Measurements from ENCODE around the gene REN.
A peak's percentile ranks its signal among the peaks of the same experiment; 100 is the strongest.

Gene REN

DNA sequence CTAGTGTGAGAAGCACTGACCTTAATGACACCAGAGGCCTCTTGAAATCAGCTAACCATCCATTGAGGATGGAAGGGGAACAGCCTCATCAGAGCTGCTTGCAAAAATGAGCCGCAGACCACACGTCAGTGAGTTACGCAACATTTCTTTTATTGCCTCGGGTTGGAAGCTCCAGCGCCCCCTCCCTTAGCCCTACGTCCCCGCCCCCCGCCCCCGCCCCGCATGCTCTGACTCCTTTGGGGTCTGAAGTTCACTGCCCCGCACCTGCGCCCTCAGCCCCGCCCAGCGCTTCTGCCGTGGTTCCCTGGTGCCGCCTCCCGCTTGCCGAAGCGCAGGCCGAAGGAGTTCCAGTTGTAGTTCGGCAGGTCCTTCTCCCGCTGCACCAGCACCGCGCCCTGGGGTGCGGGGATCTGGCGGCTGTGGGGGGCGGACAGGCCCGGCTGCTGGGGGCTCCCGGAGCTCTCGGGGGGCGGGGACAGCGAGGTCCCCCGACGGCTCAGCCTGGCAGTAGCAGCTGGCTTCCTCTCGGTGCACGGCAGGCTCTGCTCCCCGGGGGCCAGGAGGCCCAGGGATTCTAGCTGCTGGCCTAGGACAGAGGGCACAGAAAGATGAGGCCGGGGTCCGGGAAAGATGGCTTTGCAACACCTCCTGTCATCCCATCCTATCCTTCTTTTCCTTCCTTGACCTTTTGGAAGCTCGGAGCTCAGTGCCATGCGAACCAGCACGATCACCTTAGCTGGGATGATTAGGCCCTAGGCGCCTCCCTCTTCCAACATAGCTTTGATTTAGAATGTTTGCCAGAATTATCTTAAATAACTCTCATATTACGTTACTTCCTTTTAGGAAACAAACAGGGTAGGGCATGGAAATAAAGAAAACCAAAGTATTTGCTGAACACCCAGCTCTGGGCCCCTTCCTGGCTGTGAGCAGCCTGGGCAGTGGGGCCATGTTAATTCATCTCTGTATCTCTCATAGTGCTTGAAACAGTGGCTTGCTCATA, 24.4 kb upstream of the REN start:
- no peak for DNase-seq
- Histone ChIP-seq H3K27ac (no peak overlapping the region), H3K4me3 (peak overlapping the region; percentile 1 to 24), H3K4me1 (peaks cover 0 to 8% (median 4%) of the 10 kb centered on the region in 4 donors), H3K27me3 (peaks cover 0 to 80% of the 10 kb centered on the region in 2 donors), H3K9me3 (no peaks in the 10 kb centered on the region), H3K36me3 (no peaks in the 10 kb centered on the region)
- intact Hi-C loops (cut with DNase I; ENCODE audit: low total_unique reads) = no loop called here
- TF ChIP-seq, protein P1, sequence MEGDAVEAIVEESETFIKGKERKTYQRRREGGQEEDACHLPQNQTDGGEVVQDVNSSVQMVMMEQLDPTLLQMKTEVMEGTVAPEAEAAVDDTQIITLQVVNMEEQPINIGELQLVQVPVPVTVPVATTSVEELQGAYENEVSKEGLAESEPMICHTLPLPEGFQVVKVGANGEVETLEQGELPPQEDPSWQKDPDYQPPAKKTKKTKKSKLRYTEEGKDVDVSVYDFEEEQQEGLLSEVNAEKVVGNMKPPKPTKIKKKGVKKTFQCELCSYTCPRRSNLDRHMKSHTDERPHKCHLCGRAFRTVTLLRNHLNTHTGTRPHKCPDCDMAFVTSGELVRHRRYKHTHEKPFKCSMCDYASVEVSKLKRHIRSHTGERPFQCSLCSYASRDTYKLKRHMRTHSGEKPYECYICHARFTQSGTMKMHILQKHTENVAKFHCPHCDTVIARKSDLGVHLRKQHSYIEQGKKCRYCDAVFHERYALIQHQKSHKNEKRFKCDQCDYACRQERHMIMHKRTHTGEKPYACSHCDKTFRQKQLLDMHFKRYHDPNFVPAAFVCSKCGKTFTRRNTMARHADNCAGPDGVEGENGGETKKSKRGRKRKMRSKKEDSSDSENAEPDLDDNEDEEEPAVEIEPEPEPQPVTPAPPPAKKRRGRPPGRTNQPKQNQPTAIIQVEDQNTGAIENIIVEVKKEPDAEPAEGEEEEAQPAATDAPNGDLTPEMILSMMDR (IDR thresholded peaks at IDR 0.05) = no peak

DNA sequence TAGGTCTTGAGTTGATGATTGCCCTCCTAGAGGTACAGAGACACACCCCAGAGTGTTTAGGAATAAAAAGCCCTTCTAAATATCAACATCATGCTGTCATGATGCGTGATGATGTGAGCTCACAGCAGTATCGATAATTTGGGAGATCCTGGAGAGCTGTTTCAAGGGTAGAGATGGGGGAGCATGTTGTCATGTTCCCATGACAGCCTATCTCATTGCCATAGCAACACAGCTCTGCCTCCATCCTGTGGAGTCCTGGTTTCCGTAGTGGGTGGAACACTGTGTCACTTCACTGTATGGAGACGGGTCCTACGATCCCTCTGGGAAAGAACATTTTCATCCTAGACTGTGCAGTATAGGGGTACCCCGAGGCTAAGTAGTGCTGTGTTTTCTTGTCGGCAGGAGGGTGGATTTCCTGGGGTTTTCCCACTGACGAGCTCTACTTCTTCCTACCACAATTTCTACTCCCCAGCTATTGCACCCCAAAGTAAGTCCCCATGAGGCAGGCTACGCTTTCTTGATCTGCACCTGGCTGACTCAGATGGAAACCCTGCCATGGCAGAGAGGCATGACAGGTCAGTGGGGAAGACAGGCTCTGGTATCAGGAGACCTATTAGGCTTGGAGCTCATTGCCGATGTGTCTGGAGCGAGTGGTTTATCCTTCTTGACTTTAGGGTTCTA, 23.0 kb upstream of the REN start:
- peaks cover 0 to 8% (median 4%) of the 10 kb centered on the region in 4 donors for H3K4me1 ChIP-seq
- TF ChIP-seq, protein P1 (IDR thresholded peaks at IDR 0.05) = no peak
- intact Hi-C loops (cut with DNase I; ENCODE audit: low total_unique reads) = no loop called here
- no peak overlapping the region for H3K4me3 ChIP-seq
- H3K27ac ChIP-seq = no peak overlapping the region
- H3K27me3 ChIP-seq = peaks cover 0 to 70% of the 10 kb centered on the region in 2 donors
- no peaks in the 10 kb centered on the region for H3K9me3 ChIP-seq
- no peaks in the 10 kb centered on the region for H3K36me3 ChIP-seq
- no peak for DNase-seq

DNA sequence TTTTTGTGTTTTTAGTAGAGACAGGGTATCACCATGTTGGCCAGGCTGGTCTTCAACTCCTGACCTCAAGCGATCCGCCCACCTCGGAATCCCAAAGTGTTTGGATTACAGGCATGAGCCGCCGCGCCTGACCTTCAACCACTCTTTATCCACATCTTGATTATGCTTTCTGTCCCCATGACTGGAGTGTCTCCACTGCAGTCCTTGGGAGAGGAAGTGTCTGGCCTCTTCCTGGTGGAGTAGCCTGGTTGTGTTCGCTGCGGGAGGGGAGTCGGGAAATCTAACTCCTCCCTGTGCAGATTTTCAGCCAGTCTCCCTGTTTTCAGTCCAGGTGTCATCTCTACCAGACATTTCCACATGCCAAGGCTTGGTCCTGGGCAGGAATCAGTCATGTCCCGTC, 20.5 kb upstream of the REN start:
- no peak overlapping the region for H3K4me3 ChIP-seq
- no peak overlapping the region for H3K27ac ChIP-seq
- peaks cover 0 to 8% (median 4%) of the 10 kb centered on the region in 4 donors for H3K4me1 ChIP-seq
- no peaks in the 10 kb centered on the region for H3K36me3 ChIP-seq
- no peaks in the 10 kb centered on the region for H3K9me3 ChIP-seq
- intact Hi-C loops (cut with DNase I; ENCODE audit: low total_unique reads) = no loop called here
- H3K27me3 ChIP-seq = peaks cover 0 to 54% of the 10 kb centered on the region in 2 donors
- no peak for DNase-seq
- TF ChIP-seq, protein P1 (IDR thresholded peaks at IDR 0.05) = no peak

DNA sequence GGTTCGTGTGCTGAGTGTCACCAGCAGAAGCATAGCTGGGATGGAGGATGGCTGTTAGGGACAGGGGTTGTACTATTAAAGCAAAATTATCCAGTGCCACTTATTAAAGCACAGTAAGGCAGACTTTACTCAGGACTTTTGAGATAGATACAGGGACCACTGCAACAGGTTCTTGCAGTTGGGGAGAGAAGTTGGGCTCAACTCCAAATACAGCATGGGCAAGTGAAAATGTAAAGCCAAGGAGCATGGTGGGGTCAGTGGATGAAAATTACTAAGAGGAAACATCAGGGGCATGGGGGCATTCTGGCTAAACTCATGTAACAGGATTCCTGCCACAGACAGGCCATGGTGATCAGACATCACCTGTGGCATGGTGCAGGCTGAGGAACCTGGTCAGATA, 15.0 kb upstream of the REN start:
- no peaks in the 10 kb centered on the region for H3K36me3 ChIP-seq
- peaks cover 0 to 23% of the 10 kb centered on the region in 2 donors for H3K27me3 ChIP-seq
- intact Hi-C loops (cut with DNase I; ENCODE audit: low total_unique reads) = no loop called here
- no peak overlapping the region for H3K27ac ChIP-seq
- H3K4me1 ChIP-seq = no peaks in the 10 kb centered on the region
- H3K4me3 ChIP-seq = no peak overlapping the region
- no peak for DNase-seq
- TF ChIP-seq, protein P1 (IDR thresholded peaks at IDR 0.05) = no peak
- no peaks in the 10 kb centered on the region for H3K9me3 ChIP-seq

DNA sequence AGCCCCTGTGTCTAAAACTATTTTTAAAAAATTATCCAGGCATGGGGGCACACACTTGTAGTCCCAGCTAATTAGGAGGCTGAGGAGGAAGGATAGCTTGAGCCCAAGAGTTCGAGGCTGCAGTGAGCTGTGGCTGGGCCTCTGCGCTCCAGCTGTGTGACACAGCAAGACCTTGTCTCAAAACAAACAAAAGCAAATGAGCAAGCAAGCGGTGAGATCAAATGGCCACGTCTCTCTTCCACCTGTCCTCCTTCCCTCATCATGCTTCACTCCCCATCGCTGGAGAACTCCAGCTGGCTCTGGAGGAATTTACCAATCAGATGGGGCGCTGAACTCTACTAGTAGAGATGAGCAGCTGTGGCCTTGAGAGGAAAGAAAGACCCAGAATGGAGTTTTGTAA, 14.0 kb upstream of the REN start:
- intact Hi-C loops (cut with DNase I; ENCODE audit: low total_unique reads) = no loop called here
- no peaks in the 10 kb centered on the region for H3K9me3 ChIP-seq
- H3K27ac ChIP-seq = no peak overlapping the region
- no peaks in the 10 kb centered on the region for H3K36me3 ChIP-seq
- TF ChIP-seq, protein P1 (IDR thresholded peaks at IDR 0.05) = no peak
- no peak for DNase-seq
- H3K27me3 ChIP-seq = peaks cover 0 to 26% of the 10 kb centered on the region in 2 donors
- no peaks in the 10 kb centered on the region for H3K4me1 ChIP-seq
- H3K4me3 ChIP-seq = no peak overlapping the region
